Large intestine (tissue), 3 donors: ENCODE results near the gene EEFSEC. TPM values are rescaled to one million over a fixed set of nuclear protein-coding genes. Genes with fewer than 3 reads are reported as not detected.

Source experiments
- DNase-seq, 2 donors: peaks; one replicate each; pipeline versions ENCODE4 v3.0.0 to v3.0.0-alpha.2; 2013
- H3K27ac ChIP-seq: one replicate; pipeline ENCODE4 v1.5.1; 2013; ENCODE audit warnings: low read length
- H3K27me3 ChIP-seq: 2 replicates; pipeline ENCODE4 v1.6.1; 2013; ENCODE audit warnings: low read length; ENCODE audit not compliant: control insufficient read depth, insufficient read depth
- H3K36me3 ChIP-seq: 2 replicates; pipeline ENCODE4 v1.6.1; 2013; ENCODE audit warnings: low read length; ENCODE audit not compliant: control insufficient read depth, insufficient read depth
- H3K4me1 ChIP-seq: one replicate; pipeline ENCODE4 v1.6.1; 2013; ENCODE audit warnings: low read length; ENCODE audit not compliant: control insufficient read depth, insufficient read depth
- H3K4me3 ChIP-seq: one replicate; pipeline ENCODE4 v1.5.1; 2013; ENCODE audit warnings: low read length
- H3K9me3 ChIP-seq: one replicate; pipeline ENCODE4 v1.6.1; 2013; ENCODE audit warnings: mild to moderate bottlenecking, low read depth, low read length, moderate library complexity; ENCODE audit not compliant: control insufficient read depth
- WGBS: methylation state at CpG from one replicate; pipeline ENCODE4 v1.1.5; 2013; ENCODE audit warnings: low lambda C conversion rate; ENCODE audit not compliant: insufficient coverage; 5-methylcytosine and 5-hydroxymethylcytosine counted together
- polyA plus RNA-seq: library from polyadenylated mRNA; unstranded; fragments of 120-200 nt; gene quantifications from one replicate; pipeline ENCODE4 v1.2.1, GENCODE V29; 2013

The EEFSEC gene
- polyA plus RNA-seq, 1 donor: 23.9 TPM

GRCh38 chr3:128127236-128127635 lies 26.0 kb upstream of the EEFSEC start:
- no peak overlapping the region for H3K27ac ChIP-seq
- DNase-seq: no peak
- H3K27me3 ChIP-seq: no peaks in the 10 kb centered on the region
- peaks cover 3% of the 10 kb centered on the region for H3K4me1 ChIP-seq
- H3K4me3 ChIP-seq: no peak overlapping the region
- no peaks in the 10 kb centered on the region for H3K9me3 ChIP-seq
- 20% methylated on average over 2 of the region's 2 CpGs for WGBS
- no peaks in the 10 kb centered on the region for H3K36me3 ChIP-seq

- no peak for DNase-seq
- no peaks in the 10 kb centered on the region for H3K27me3 ChIP-seq
- no peak overlapping the region for H3K27ac ChIP-seq
- WGBS: no CpG with 5 or more reads among the region's 1 CpG
- no peaks in the 10 kb centered on the region for H3K4me1 ChIP-seq
- no peak overlapping the region for H3K4me3 ChIP-seq
- no peaks in the 10 kb centered on the region for H3K36me3 ChIP-seq
- H3K9me3 ChIP-seq: no peaks in the 10 kb centered on the region
Measured at GRCh38 chr3:128128251-128128650, 25.0 kb upstream of the EEFSEC start.

GRCh38 chr3:128131897-128132646 lies 21.2 kb upstream of the EEFSEC start:
- Histone ChIP-seq H3K27ac (no peak overlapping the region), H3K4me1 (no peaks in the 10 kb centered on the region), H3K4me3 (no peak overlapping the region), H3K36me3 (no peaks in the 10 kb centered on the region), H3K27me3 (no peaks in the 10 kb centered on the region), H3K9me3 (no peaks in the 10 kb centered on the region)
- DNase-seq: peak in 1 of 2 donors; percentile 31
- WGBS: no CpG with 5 or more reads among the region's 7 CpGs

GRCh38 chr3:128133273-128133883 lies 19.9 kb upstream of the EEFSEC start:
- peak in 1 of 2 donors; percentile 7 for DNase-seq
- H3K4me1 ChIP-seq: no peaks in the 10 kb centered on the region
- no peak overlapping the region for H3K27ac ChIP-seq
- no peaks in the 10 kb centered on the region for H3K9me3 ChIP-seq
- WGBS: no CpG with 5 or more reads among the region's 3 CpGs
- no peaks in the 10 kb centered on the region for H3K36me3 ChIP-seq
- no peak overlapping the region for H3K4me3 ChIP-seq
- H3K27me3 ChIP-seq: no peaks in the 10 kb centered on the region

GRCh38 chr3:128143496-128143895 lies 9.8 kb upstream of the EEFSEC start:
- Histone ChIP-seq H3K4me3 (no peak overlapping the region), H3K4me1 (no peaks in the 10 kb centered on the region), H3K9me3 (no peaks in the 10 kb centered on the region), H3K36me3 (peaks cover 3% of the 10 kb centered on the region), H3K27ac (no peak overlapping the region), H3K27me3 (peaks cover 3% of the 10 kb centered on the region)
- DNase-seq: no peak
- no CpG with 5 or more reads among the region's 4 CpGs for WGBS

- Histone ChIP-seq H3K4me1 (no peaks in the 10 kb centered on the region), H3K9me3 (no peaks in the 10 kb centered on the region), H3K4me3 (no peak overlapping the region), H3K27me3 (peaks cover 3% of the 10 kb centered on the region), H3K36me3 (peaks cover 3% of the 10 kb centered on the region), H3K27ac (no peak overlapping the region)
- DNase-seq: no peak
- WGBS: no CpG with 5 or more reads among the region's 5 CpGs
Measured at GRCh38 chr3:128144512-128145187, 8.6 kb upstream of the EEFSEC start.

- peaks cover under 1% of the 10 kb centered on the region for H3K27me3 ChIP-seq
- H3K4me3 ChIP-seq: no peak overlapping the region
- WGBS: 100% methylated on average over 1 of the region's 6 CpGs
- no peaks in the 10 kb centered on the region for H3K9me3 ChIP-seq
- no peak for DNase-seq
- H3K36me3 ChIP-seq: peaks cover 3% of the 10 kb centered on the region
- no peak overlapping the region for H3K27ac ChIP-seq
- no peaks in the 10 kb centered on the region for H3K4me1 ChIP-seq
Measured at GRCh38 chr3:128145279-128145678, 8.0 kb upstream of the EEFSEC start.

- H3K27ac ChIP-seq: no peak overlapping the region
- DNase-seq: no peak
- WGBS: no CpG with 5 or more reads among the region's 14 CpGs
- peaks cover 3% of the 10 kb centered on the region for H3K36me3 ChIP-seq
- H3K4me1 ChIP-seq: peaks cover 1% of the 10 kb centered on the region
- H3K27me3 ChIP-seq: no peaks in the 10 kb centered on the region
- no peak overlapping the region for H3K4me3 ChIP-seq
- H3K9me3 ChIP-seq: no peaks in the 10 kb centered on the region
Measured at GRCh38 chr3:128146201-128146600, 7.1 kb upstream of the EEFSEC start.

GRCh38 chr3:128149650-128150049 lies 3.6 kb upstream of the EEFSEC start:
- Histone ChIP-seq H3K36me3 (peaks cover 3% of the 10 kb centered on the region), H3K4me1 (peaks cover 10% of the 10 kb centered on the region), H3K27me3 (no peaks in the 10 kb centered on the region), H3K27ac (no peak overlapping the region), H3K4me3 (no peak overlapping the region), H3K9me3 (no peaks in the 10 kb centered on the region)
- DNase-seq: no peak
- WGBS: no CpG with 5 or more reads among the region's 5 CpGs

GRCh38 chr3:128151758-128152274 lies 1.5 kb upstream of the EEFSEC start:
- H3K27ac ChIP-seq: peak overlapping the region; percentile 78
- WGBS: no CpG with 5 or more reads among the region's 5 CpGs
- no peaks in the 10 kb centered on the region for H3K27me3 ChIP-seq
- peak; percentile 69 to 85 for DNase-seq
- no peak overlapping the region for H3K4me3 ChIP-seq
- H3K4me1 ChIP-seq: peaks cover 10% of the 10 kb centered on the region
- H3K36me3 ChIP-seq: peaks cover 2% of the 10 kb centered on the region
- H3K9me3 ChIP-seq: no peaks in the 10 kb centered on the region
